MM.1S (cell line): Measurements from ENCODE around the gene SHISA9.

Source experiments
- DNase-seq: peaks from one replicate; pipeline ENCODE4 v3.0.0-alpha.2; 2015
- H2AFZ ChIP-seq: fragments of 300-600 bp; sonication (generic); 2 replicates; pipeline ENCODE4 v1.6.0; 2016; ENCODE audit warnings: antibody characterized with exemption, low read length
- H3F3A ChIP-seq: fragments of 300-600 bp; sonication (generic); 2 replicates; pipeline ENCODE4 v1.6.1; 2016; ENCODE audit warnings: mild to moderate bottlenecking, antibody characterized with exemption, low read length, moderate library complexity, mixed read lengths; ENCODE audit not compliant: insufficient read depth
- H3K27ac ChIP-seq: fragments of 300-600 bp; sonication (generic); 2 replicates; pipeline ENCODE4 v1.5.1; 2016; ENCODE audit warnings: mild to moderate bottlenecking, low read length
- H3K27me3 ChIP-seq: fragments of 300-600 bp; sonication (generic); replicated peaks from 2 replicates; pipeline ENCODE4 v1.6.0; 2016; ENCODE audit warnings: low read length; ENCODE audit not compliant: insufficient read depth
- H3K36me3 ChIP-seq: fragments of 300-600 bp; sonication (generic); replicated peaks from 2 replicates; pipeline ENCODE4 v1.6.1; 2016; ENCODE audit warnings: mild to moderate bottlenecking, low read length, mixed read lengths; ENCODE audit not compliant: insufficient read depth
- H3K4me1 ChIP-seq: fragments of 300-600 bp; sonication (generic); 2 replicates; pipeline ENCODE4 v1.6.1; 2016; ENCODE audit warnings: low read length, mixed read lengths
- H3K4me2 ChIP-seq: fragments of 300-600 bp; sonication (generic); 2 replicates; pipeline ENCODE4 v1.6.0; 2016; ENCODE audit warnings: low read depth, low read length
- H3K4me3 ChIP-seq: fragments of 300-600 bp; sonication (generic); 2 replicates; pipeline ENCODE4 v1.5.1; 2016; ENCODE audit warnings: low read length, mixed read lengths
- H3K79me2 ChIP-seq: fragments of 300-600 bp; sonication (generic); 2 replicates; pipeline ENCODE4 v1.6.1; 2016; ENCODE audit warnings: mixed run types, low read length, mixed read lengths
- H3K9ac ChIP-seq: fragments of 300-600 bp; sonication (generic); 2 replicates; pipeline ENCODE4 v1.6.1; 2016; ENCODE audit warnings: low read length, mixed read lengths
- H3K9me2 ChIP-seq: fragments of 300-600 bp; sonication (generic); replicated peaks from 2 replicates; pipeline ENCODE4 v1.6.1; 2016; ENCODE audit warnings: mild to moderate bottlenecking, low read length, mixed read lengths; ENCODE audit not compliant: insufficient read depth
- H3K9me3 ChIP-seq: fragments of 300-600 bp; sonication (generic); replicated peaks from 2 replicates; pipeline ENCODE4 v1.6.1; 2016; ENCODE audit warnings: mild to moderate bottlenecking, low read length, mixed read lengths; ENCODE audit not compliant: insufficient read depth
- H4K20me1 ChIP-seq: fragments of 300-600 bp; sonication (generic); 2 replicates; pipeline ENCODE4 v1.6.1; 2016; ENCODE audit warnings: mild to moderate bottlenecking, low read length, moderate library complexity, mixed read lengths; ENCODE audit not compliant: insufficient read depth
- CTCF ChIP-seq: fragments of 300-600 bp; sonication (generic); IDR thresholded peaks from 2 replicates; pipeline ENCODE4 v1.5.1; 2016; ENCODE audit warnings: antibody characterized with exemption, low read length, mixed read lengths
- EZH2 ChIP-seq: fragments of 300-600 bp; sonication (generic); optimal IDR thresholded peaks from 2 replicates; pipeline ENCODE3; 2017; ENCODE audit warnings: low read depth, mild to moderate bottlenecking, antibody characterized with exemption, low read length, mixed read lengths
- EZH2phosphoT487 ChIP-seq: fragments of 300-600 bp; sonication (generic); IDR thresholded peaks from 2 replicates; pipeline ENCODE4 v1.6.1; 2018; ENCODE audit warnings: antibody characterized with exemption, low read length

The SHISA9 gene

DNA sequence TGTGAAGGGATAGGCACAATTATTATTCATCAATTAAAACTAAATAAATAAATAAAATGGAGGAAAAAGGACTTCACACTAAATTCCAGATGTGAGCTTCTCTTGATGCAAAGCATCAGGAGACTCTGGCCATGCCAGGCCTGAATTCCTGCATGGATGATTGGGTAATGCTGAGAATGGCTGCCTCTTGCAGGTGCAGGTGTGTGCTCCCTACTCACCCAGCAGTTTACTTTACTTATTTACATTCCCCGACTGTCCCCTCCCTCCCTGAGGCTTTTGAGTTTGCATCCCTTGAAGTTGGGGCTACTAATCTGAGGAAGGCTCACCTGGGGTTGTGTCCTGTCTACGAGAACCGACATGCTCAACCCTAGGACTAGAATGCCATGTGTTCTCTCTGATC is 200.4 kb downstream of the SHISA9 start:
- Histone ChIP-seq H3K4me1 (no peaks in the 10 kb centered on the region), H4K20me1 (no peaks in the 10 kb centered on the region), H3F3A (no peaks in the 10 kb centered on the region), H3K27me3 (no peaks in the 10 kb centered on the region), H3K9ac (no peak overlapping the region), H3K4me3 (no peak overlapping the region), H3K4me2 (no peak overlapping the region), H3K9me3 (no peaks in the 10 kb centered on the region), H3K27ac (no peak overlapping the region), H2AFZ (no peak overlapping the region), H3K79me2 (no peaks in the 10 kb centered on the region), H3K36me3 (no peaks in the 10 kb centered on the region), H3K9me2 (no peaks in the 10 kb centered on the region)
- DNase-seq: no peak
- TF ChIP-seq CTCF (no peak), EZH2 (no peak)

GRCh38 chr16:13102401-13102800 is 201.0 kb downstream of the SHISA9 start:
- Histone ChIP-seq H3K36me3 (no peaks in the 10 kb centered on the region), H3K27ac (no peak overlapping the region), H2AFZ (no peak overlapping the region), H3K79me2 (no peaks in the 10 kb centered on the region), H3K9me3 (no peaks in the 10 kb centered on the region), H3K4me2 (no peak overlapping the region), H3K9ac (no peak overlapping the region), H3K4me3 (no peak overlapping the region), H3K9me2 (no peaks in the 10 kb centered on the region), H3K4me1 (no peaks in the 10 kb centered on the region), H4K20me1 (no peaks in the 10 kb centered on the region), H3F3A (no peaks in the 10 kb centered on the region), H3K27me3 (no peaks in the 10 kb centered on the region)
- no peak for TF ChIP-seq CTCF
- DNase-seq: no peak

GRCh38 chr16:13103831-13104530 is 202.6 kb downstream of the SHISA9 start:
- no peaks in the 10 kb centered on the region for H3K27me3 ChIP-seq
- no peak overlapping the region for H3K27ac ChIP-seq
- H3K9ac ChIP-seq: no peak overlapping the region
- no peaks in the 10 kb centered on the region for H3K9me3 ChIP-seq
- no peak overlapping the region for H3K4me3 ChIP-seq
- H2AFZ ChIP-seq: no peak overlapping the region
- DNase-seq: no peak
- H3K36me3 ChIP-seq: no peaks in the 10 kb centered on the region
- no peaks in the 10 kb centered on the region for H4K20me1 ChIP-seq
- no peaks in the 10 kb centered on the region for H3K79me2 ChIP-seq
- no peak for TF ChIP-seq EZH2
- H3F3A ChIP-seq: no peaks in the 10 kb centered on the region
- H3K9me2 ChIP-seq: no peaks in the 10 kb centered on the region
- no peak overlapping the region for H3K4me2 ChIP-seq
- H3K4me1 ChIP-seq: no peaks in the 10 kb centered on the region

DNA sequence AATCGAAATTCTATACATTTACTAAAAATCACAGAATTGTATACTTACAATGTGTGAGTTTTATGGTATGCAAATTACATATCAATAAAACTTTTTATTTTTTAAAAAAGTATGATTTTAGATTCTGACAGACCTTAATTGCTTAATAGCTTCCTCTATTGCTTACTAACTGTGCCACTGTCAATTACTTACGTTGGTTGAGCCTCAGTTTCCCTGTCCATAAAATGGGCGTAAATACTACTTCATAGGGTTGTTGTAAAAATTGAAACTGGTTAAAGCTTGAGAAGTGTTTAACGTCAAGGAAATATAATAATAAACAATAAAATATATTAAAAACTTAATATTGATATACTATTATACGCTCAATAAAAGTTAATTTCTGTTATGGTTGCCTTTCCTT is 203.4 kb downstream of the SHISA9 start:
- H3K27me3 ChIP-seq: no peaks in the 10 kb centered on the region
- no peaks in the 10 kb centered on the region for H3F3A ChIP-seq
- no peaks in the 10 kb centered on the region for H3K36me3 ChIP-seq
- DNase-seq: no peak
- no peaks in the 10 kb centered on the region for H4K20me1 ChIP-seq
- H3K9me2 ChIP-seq: no peaks in the 10 kb centered on the region
- no peaks in the 10 kb centered on the region for H3K79me2 ChIP-seq
- H2AFZ ChIP-seq: no peak overlapping the region
- H3K9ac ChIP-seq: no peak overlapping the region
- no peak for TF ChIP-seq EZH2
- no peak for TF ChIP-seq EZH2phosphoT487
- no peak for TF ChIP-seq CTCF
- no peak overlapping the region for H3K4me3 ChIP-seq
- no peaks in the 10 kb centered on the region for H3K4me1 ChIP-seq
- no peak overlapping the region for H3K4me2 ChIP-seq
- H3K9me3 ChIP-seq: no peaks in the 10 kb centered on the region
- no peak overlapping the region for H3K27ac ChIP-seq
